ENCODE measurements around the gene PPIL6. TPM values are rescaled to one million over a fixed set of nuclear protein-coding genes. Genes with fewer than 3 reads are reported as not detected.
A peak's percentile ranks its signal among the peaks of the same experiment; 100 is the strongest.

PPIL6 gene
- not detected for total RNA-seq

DNA sequence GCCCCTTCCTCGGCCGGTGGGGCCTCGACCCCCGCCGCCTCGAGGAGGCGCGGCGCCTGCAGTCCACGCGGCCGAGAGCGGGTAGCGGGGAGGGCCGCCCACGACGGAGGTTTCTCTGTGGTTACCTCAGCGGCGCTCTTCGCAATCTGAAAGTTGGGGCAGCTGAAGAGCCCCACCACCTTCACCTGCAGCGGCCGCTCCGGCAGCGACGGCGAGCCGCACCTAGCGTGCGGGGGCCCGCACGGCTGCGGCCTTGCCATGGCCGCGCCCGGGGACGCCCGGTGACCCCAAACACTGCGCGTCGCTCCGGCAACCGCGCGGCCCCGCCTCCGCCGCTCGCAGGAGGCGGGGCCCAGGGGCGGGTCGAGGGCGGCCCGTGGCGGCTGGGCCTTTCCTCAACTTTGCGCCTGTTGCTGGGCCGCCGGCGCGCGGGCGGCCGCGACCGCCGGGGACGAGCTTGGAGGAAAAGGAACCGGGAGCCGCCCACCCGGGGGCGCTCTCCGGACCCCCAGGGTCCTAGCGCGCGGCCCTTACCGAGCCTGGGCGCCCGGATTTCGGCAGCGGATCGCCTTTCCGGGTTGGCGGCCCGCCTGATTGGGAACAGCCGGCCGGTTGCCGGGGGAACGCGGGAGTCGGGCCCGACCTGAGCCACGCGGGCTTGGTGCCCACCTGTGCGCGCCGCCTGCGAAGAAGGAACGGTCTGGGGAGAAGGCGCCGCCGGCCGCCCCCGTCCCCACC, at the start of gene PPIL6, which contains the start of gene SMPD2:
PPIL6 (minus strand) TSS at position 298 of the 738 bp plus-strand sequence; CDS start at position 260, 38 bp downstream.
SMPD2 (plus strand) TSS at position 394 of the 738 bp plus-strand sequence. CDS start 398 bp downstream, outside the sequence.
- DNase-seq (ENCODE audit: low spot score in 2 of 2) = peak; percentile 77 to 78
- Mint-ChIP-seq H3K27ac (peak within 1 kb of the TSS; percentile 84 to 89), H3K9me3 (no peaks in the 10 kb centered on the region), H3K36me3 (peaks cover 5 to 6% of the 10 kb centered on the region in 2 donors)
- peak; percentile 91 to 95 for ATAC-seq

DNA sequence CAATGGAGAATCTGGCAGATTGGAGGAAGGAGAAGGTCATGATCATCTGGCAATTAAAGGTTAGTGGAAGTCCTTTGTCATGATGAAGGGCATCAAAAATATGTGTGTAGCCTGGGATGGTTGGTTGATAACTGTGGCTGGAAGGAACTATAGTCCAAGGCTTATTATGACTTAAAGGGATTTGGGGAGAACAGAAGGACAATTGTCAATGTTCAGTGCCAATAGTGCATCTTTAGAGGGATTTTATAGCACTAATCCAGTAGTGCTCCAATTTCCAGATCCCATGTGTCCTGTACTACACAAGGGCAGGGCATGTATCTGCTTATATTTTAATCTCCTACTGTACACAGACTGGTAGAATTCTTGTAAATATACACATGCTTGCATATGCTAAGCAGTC, 47.6 kb upstream of the PPIL6 start:
- DNase-seq (ENCODE audit: low spot score in 2 of 2) (no peak), ATAC-seq (no peak)
- Mint-ChIP-seq H3K36me3 (no peaks in the 10 kb centered on the region), H3K27ac (no peak overlapping the region), H3K9me3 (no peaks in the 10 kb centered on the region)

DNA sequence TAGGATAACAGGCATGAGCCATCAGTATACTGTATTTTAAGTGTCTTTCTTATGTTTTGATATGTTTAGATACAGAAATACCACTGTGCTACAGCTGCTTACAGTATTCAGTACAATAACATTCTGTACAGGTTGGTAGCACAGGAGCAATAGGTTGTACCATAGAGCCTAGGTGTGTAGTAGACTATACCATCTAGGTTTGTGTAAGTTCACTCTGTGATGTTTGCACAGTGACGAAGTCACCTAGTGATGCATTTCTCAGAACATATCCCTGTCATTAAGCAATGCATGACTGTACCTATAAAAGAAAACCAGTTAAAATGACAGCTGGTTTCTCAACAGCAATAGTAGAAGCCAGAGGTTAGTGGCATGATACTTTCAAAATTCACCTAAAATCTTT, 45.6 kb upstream of the PPIL6 start:
- H3K27ac Mint-ChIP-seq = no peak overlapping the region
- no peak for DNase-seq (ENCODE audit: low spot score in 2 of 2)
- H3K9me3 Mint-ChIP-seq = no peaks in the 10 kb centered on the region
- H3K36me3 Mint-ChIP-seq = peaks cover 15 to 16% of the 10 kb centered on the region in 2 donors
- ATAC-seq = no peak

DNA sequence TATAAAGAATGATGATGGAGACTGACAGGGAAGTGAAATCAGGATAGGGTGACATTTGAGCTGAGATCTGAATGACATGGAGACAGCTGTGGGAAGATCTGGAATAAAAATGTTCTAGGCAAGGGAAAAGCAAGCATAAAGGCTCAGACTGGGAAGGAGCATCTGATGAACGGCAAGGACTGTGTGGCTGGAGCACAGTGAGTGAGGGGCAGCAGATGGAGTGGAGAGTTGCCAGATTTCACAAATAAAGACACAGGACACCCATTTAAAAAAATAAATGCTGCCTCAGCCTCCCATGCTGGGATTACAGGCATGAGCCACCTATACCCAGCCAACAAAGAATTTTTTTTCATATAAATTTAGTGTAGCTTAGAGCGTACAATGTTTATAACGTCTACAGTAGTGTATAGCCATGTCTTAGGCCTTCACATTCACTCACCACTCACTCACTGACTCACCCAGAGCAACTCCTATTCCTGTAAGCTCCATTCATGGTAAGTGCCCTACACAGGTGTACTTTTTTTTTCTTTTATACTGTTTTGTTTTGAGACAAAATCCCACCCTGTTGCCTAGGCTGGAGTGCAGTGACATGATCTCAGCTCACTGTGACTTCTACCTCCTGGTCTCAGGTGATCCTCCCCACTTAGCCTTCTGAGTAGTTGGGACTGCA, 45.0 kb upstream of the PPIL6 start:
- ATAC-seq (no peak), DNase-seq (ENCODE audit: low spot score in 2 of 2) (no peak)
- peaks cover 20% of the 10 kb centered on the region in 2 donors for H3K36me3 Mint-ChIP-seq
- H3K9me3 Mint-ChIP-seq = no peaks in the 10 kb centered on the region
- no peak overlapping the region for H3K27ac Mint-ChIP-seq

DNA sequence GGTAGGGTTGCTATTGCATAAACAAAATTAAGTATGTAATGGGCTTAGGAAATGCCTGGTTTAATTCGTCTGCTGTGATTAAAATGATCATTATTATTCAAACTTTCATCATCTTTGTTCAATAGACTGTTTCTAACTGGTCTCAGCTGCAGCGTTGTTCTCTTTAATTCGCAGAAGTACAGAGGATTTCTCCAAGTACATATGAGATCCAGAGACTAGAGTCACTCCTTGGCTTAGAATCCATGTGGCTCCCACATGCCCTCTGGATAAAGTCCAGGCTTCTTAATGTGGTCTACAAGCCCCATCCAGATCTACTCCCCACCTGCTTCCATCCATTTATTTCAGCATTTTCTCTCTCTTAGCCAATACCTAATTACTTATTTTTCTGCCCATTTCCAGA, 43.7 kb upstream of the PPIL6 start:
- Mint-ChIP-seq H3K27ac (peak overlapping the region in 1 of 2 donors; percentile 72), H3K36me3 (peaks cover 27 to 29% of the 10 kb centered on the region in 2 donors), H3K9me3 (no peaks in the 10 kb centered on the region)
- no peak for ATAC-seq
- DNase-seq (ENCODE audit: low spot score in 2 of 2) = no peak

DNA sequence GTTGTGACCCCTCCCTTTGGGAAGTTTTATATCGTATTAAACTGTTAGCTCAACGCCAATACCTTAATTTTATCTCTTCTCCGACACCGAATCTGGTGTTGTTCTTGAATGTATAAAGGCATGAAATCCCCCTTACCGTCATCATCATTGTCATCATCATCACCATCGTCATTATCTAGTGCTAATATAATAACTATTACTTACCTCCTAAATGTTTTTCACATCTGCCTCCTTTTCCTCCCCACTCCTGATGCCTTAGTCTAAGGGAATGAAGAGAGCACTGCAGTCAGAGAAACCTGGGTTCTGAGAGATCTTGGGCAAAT, 43.3 kb upstream of the PPIL6 start:
- Mint-ChIP-seq H3K9me3 (no peaks in the 10 kb centered on the region), H3K36me3 (peaks cover 31 to 33% of the 10 kb centered on the region in 2 donors), H3K27ac (peak overlapping the region in 1 of 2 donors; percentile 72)
- DNase-seq (ENCODE audit: low spot score in 2 of 2) (no peak), ATAC-seq (no peak)

DNA sequence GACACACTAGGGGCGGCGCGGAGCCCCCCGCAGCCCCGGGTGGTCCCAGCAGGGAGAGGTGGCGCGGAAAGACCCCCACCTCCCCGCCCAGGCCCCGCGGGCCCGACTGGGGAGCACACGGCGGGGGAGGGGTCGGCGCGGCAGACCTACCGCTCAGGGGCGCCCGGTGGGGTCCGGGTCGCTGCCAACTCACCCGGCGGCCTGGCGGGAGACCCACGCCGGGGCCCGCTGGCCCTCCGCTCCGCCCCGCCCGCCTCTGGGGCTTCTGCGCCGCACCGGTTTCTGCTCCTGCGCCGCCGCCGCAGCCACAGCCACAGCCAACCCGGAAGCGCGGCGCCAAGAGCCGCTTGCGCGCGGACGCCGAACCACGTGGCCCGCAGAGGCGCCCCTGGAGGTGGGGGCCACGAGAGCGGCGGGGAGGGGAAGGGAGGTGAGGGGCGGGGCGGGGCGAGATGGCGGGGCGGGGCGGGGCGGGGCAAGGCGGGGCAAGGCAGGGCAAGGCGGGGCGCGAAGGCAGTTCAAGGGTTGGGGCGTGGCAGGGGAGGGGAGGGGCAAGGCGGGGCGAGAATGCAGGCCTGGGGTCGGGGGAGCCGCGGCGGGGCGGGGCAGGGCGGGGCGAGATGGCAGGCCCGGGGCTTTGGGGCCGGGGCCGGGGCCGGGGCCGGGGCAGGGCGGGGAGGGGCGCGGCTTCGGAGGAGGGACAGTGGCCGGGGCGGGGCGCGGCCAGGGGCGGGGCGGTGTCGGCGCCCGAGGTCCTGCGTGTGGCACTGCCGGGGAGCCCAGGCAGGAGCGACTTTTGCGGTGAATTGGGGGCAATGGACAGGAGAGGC, 42.7 kb upstream of the PPIL6 start, which contains the start of gene ZBTB24:
ZBTB24 (minus strand) TSS at position 315 of the 830 bp plus-strand sequence. CDS start 1,193 bp downstream, outside the sequence.
- peak; percentile 88 to 93 for DNase-seq (ENCODE audit: low spot score in 2 of 2)
- H3K36me3 Mint-ChIP-seq = peaks cover 36 to 39% of the 10 kb centered on the region in 2 donors
- peak within 1 kb of the TSS; percentile 86 to 87 for H3K27ac Mint-ChIP-seq
- H3K9me3 Mint-ChIP-seq = no peaks in the 10 kb centered on the region
- ATAC-seq = peak; percentile 86 to 89

DNA sequence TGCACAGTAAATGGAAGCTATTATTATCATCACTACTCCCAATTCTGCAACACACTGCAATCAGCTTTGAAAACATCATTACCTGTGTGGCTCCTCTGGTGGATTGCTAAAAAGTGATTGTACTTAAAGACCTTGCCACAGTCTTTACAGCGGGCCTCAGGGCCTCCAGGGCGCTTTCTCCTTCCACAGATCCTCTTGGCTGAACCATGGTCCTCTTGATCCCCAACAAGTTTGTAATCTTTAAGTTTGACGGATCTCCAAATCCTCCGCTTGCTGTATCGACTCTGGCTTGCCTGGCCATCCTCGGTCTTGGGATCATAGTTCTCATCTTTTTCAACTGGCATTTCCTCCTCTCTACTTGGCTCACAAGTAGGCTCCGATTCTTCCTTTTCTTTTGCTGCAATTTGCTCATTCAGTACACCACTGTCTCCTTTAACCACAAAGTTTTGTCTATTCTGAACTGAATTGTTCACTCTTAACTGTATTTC, 40.6 kb upstream of the PPIL6 start:
- peaks cover 49% of the 10 kb centered on the region in 2 donors for H3K36me3 Mint-ChIP-seq

DNA sequence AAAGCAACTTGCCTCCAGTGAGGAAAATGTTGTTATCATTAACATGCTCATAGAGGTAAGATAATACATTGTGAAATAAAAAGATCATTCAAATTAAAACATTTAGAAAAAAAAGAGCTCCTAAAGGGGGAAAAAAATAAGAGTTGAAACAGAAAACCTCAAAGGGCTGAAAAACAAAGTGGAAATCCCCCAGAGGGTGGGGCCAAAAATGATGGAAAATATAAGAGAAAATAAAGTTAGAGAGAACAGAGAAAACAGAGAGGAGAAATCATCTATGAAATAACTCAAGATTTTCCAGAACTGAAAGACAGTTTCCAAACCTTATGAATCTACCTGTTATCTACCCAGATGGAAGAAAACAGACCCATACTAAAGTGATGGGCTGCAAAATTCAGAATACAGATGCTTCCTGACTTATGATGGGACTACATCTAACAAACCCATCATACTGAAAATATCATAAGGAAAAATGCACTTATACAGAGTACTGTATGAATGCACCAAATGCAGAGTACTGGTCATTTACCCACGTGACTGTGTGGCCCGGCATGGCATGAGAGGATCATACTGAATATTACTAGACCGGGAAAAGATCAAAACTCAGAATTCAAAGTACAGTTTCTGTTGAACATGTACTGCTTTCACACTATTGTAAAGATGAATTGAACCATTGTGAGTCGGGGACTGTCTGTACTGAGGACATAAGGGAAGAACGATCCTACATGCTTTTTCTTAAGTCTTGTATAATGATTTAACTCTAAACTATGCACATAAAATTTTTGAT, 38.6 kb upstream of the PPIL6 start:
- peaks cover 58 to 65% of the 10 kb centered on the region in 2 donors for H3K36me3 Mint-ChIP-seq
- DNase-seq (ENCODE audit: low spot score in 2 of 2) (no peak), ATAC-seq (peak in 1 of 2 donors; percentile 29)
- peak overlapping the region; percentile 67 to 83 for H3K27ac Mint-ChIP-seq
- no peaks in the 10 kb centered on the region for H3K9me3 Mint-ChIP-seq

More for the DNA sequence above, 40.6 kb upstream of the PPIL6 start:
- DNase-seq (ENCODE audit: low spot score in 2 of 2) = no peak
- ATAC-seq = no peak
- Mint-ChIP-seq H3K9me3 (no peaks in the 10 kb centered on the region), H3K27ac (peak overlapping the region in 1 of 2 donors; percentile 83)

DNA sequence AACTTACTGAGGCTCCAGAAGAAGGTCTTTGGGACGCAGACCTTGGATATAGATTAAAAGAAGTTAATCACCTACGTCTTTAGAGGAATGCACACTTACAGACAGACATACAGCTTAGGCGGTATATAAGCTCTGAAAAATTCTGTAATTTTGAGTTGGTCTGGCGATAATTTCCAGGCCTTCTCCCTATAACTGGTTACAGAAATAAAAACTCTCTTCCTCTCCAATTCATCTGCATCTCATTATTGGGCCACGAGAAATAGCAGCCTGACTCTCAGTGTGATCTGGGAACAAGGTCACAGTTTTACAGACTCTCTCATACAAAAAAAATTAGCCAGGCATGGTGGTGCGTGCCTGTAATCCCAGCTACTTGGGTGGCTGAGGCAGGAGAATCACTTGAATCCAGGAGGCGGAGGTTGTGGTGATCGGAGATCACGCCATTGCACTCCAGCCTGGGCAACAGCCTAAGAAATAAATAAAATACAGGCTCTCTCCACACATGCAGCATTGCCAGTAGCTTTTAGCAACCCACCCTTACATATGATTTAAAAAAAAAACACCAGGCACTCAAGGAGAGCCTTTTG, 37.9 kb upstream of the PPIL6 start:
- Mint-ChIP-seq H3K27ac (peak overlapping the region; percentile 67 to 83), H3K9me3 (no peaks in the 10 kb centered on the region), H3K36me3 (peaks cover 62 to 71% of the 10 kb centered on the region in 2 donors)
- no peak for ATAC-seq
- DNase-seq (ENCODE audit: low spot score in 2 of 2) = no peak

DNA sequence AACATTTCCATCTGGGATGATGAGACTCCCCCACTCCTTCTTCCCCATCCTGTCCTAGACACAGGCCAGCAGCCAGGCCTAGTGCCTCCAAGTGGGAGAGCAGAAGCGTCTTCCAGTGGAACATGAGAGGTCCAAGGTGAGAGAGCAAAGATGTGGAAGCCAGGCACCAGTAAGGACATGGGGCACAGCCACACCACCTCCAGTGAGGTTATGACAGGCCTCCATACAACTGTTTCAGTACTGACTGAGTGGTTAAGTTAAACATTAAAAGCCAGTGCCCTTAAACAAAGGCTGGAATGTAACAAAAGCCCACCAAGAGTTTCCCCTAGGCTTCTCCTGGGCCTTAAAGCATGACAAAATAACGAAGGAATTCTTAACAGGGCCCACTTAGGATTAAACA, 37.3 kb upstream of the PPIL6 start:
- peaks cover 67 to 76% of the 10 kb centered on the region in 2 donors for H3K36me3 Mint-ChIP-seq
- peak overlapping the region; percentile 83 to 89 for H3K27ac Mint-ChIP-seq
- ATAC-seq (peak in 1 of 2 donors; percentile 22), DNase-seq (ENCODE audit: low spot score in 2 of 2) (no peak)
- H3K9me3 Mint-ChIP-seq = no peaks in the 10 kb centered on the region

DNA sequence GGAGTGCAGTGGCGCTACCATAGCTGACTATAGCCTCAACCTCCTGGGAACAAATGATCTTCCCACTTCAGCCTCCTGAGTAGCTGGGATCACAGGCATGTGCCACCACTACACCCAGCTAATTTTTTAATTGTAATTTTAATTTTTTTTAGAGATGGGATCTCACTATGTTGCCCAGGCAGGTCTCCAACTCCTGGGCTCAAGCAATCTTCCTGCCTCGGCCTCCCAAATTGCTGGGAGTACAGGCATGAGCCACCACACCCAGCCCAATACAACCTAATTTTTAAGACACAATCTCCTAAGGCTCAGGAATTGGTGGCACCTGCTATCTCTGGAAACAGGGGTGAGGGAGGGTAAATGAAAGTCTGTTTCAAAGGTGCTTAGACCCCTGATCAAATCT, 36.8 kb upstream of the PPIL6 start:
- H3K9me3 Mint-ChIP-seq = no peaks in the 10 kb centered on the region
- ATAC-seq (no peak), DNase-seq (ENCODE audit: low spot score in 2 of 2) (no peak)
- peak overlapping the region in 1 of 2 donors; percentile 83 for H3K27ac Mint-ChIP-seq
- H3K36me3 Mint-ChIP-seq = peaks cover 63 to 76% of the 10 kb centered on the region in 2 donors

DNA sequence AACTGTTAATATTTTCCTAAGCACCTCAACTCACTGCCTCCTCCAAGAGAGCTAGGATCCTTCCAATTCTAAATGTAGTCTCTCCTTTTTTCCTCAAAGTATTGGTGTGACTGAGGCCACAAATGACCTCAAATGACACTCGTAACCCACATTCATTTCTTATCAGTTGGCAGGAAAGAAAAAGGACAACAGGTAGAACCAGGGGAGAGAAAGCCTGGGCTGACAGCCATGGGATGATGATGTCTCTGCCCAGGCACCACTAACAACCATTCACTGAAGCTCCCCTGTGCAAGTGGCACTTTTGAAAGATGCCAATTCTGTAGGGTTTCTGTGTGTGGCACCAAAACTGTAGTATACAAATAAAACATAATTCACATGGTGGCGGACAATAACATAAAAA, 35.2 kb upstream of the PPIL6 start:
- H3K36me3 Mint-ChIP-seq = peaks cover 59 to 70% of the 10 kb centered on the region in 2 donors
- no peaks in the 10 kb centered on the region for H3K9me3 Mint-ChIP-seq
- H3K27ac Mint-ChIP-seq = peak overlapping the region; percentile 32 to 60
- ATAC-seq (no peak), DNase-seq (ENCODE audit: low spot score in 2 of 2) (no peak)

DNA sequence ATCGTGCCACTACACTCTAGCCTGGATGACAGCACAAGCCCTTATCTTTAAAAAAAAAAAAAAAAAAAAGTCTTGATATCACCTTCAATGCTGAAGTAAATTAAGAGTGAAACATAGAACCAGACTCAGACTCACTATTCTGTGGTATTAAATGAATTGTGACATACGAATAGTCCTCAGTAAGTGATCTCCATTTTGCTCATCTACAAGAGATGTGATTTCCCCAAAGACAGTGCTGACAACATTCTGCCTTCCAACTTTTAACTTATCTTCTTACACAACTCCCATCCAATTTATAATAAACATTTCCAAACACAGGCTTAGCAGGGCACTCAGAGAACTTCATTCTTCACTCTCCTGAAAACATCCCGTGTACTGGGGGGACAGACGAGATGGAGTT, 34.6 kb upstream of the PPIL6 start:
- DNase-seq (ENCODE audit: low spot score in 2 of 2) (no peak), ATAC-seq (peak; percentile 43 to 80)
- Mint-ChIP-seq H3K27ac (peak overlapping the region; percentile 32 to 60), H3K36me3 (peaks cover 54 to 67% of the 10 kb centered on the region in 2 donors), H3K9me3 (no peaks in the 10 kb centered on the region)

DNA sequence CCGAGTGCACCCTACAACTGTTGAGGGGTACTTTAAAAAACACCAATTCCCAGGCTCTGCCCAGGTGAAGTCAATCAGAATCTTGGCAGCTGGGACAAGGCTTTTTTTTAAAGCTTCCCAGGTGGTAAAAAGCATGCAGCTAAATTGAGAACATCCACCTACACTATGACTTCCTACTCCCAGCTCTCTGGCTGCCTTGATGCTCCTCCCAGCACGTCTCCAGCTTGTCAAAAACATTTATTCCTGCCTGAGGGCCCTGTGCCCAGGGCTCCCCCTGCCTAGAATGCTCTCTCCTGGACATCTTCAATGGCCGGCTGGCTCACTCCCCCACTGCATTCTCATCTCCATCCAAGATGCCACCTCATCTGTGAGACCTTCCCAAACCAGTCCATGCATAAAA, 32.7 kb upstream of the PPIL6 start:
- no peak for DNase-seq (ENCODE audit: low spot score in 2 of 2)
- no peak for ATAC-seq
- Mint-ChIP-seq H3K9me3 (no peaks in the 10 kb centered on the region), H3K36me3 (peaks cover 46 to 62% of the 10 kb centered on the region in 2 donors), H3K27ac (peak overlapping the region; percentile 63 to 71)

All from activated naive CD4-positive, alpha-beta T cell treated with anti-CD3 and anti-CD28 coated beads, Interleukin-2, amount 50 U/mL, for 72 hours (primary cell).